Activated CD8-positive, alpha-beta memory T cell treated with anti-CD3 and anti-CD28 coated beads for 36 hours (primary cell): Measurements from ENCODE around the gene MRTFA. TPM values are rescaled to one million over a fixed set of nuclear protein-coding genes. Genes with fewer than 3 reads are reported as not detected.
"Not testable (repeated sequence)": the region's sequence is repeated elsewhere in the genome, so short reads cannot be mapped to it uniquely, and the experiment has no call there.

Source experiments
- CTCF ChIA-PET: fragments of 350-600 bp; sonication (Branson Sonifier 250); formaldehyde crosslinking; loops from one replicate; lab custom pipeline; 2021; ENCODE audit warnings: antibody characterized with exemption; lab: Charles Lee
- POLR2A ChIA-PET: fragments of 350-600 bp; sonication (Branson Sonifier 250); formaldehyde crosslinking; loops from one replicate; lab custom pipeline; 2021; ENCODE audit warnings: antibody characterized with exemption; lab: Charles Lee
- total RNA-seq, 2 experiments: library from RNA; stranded (reverse); gene quantifications; one replicate each; pipeline ENCODE4 v1.2.3, GENCODE V29; 2021

Gene MRTFA
- total RNA-seq, 2 experiments from 2014 or later = 33.4 to 35.3 TPM

GRCh38 chr22:40542821-40543540, 93.5 kb downstream of the MRTFA start:
- POLR2A ChIA-PET = no interaction called here
- CTCF ChIA-PET = interaction anchor here (0.8 to 1.5 kb wide), 2 partner anchors 16 kb away, joined by 3 read pairs; no protein-coding TSS in a partner anchor

GRCh38 chr22:40541300-40541699, 95.2 kb downstream of the MRTFA start:
- POLR2A ChIA-PET = no interaction called here
- CTCF ChIA-PET = interaction anchor here (1.5 kb wide), 1 partner anchor 14 kb away, joined by 3 read pairs; no protein-coding TSS in a partner anchor

GRCh38 chr22:40540265-40540664, 96.3 kb downstream of the MRTFA start:
- POLR2A ChIA-PET = no interaction called here
- CTCF ChIA-PET = no interaction called here

GRCh38 chr22:40536149-40536548, 100.4 kb downstream of the MRTFA start:
- CTCF ChIA-PET, POLR2A ChIA-PET: not testable (repeated sequence)

GRCh38 chr22:40535642-40536041, 100.9 kb downstream of the MRTFA start:
- CTCF ChIA-PET = interaction anchor here (0.6 to 1.0 kb wide), 3 partner anchors 49 to 109 kb away, joined by 3 to 6 read pairs (median 4); no protein-coding TSS in a partner anchor
- POLR2A ChIA-PET = interaction anchor here (0.7 to 1.2 kb wide), 2 partner anchors 87 to 101 kb away, joined by 3 to 4 read pairs; partner anchors contain the start of gene MRTFA

- POLR2A ChIA-PET = interaction anchor here (0.7 to 1.2 kb wide), 2 partner anchors 87 to 102 kb away, joined by 3 to 4 read pairs; partner anchors contain the start of gene MRTFA
- CTCF ChIA-PET = interaction anchor here (0.6 to 1.0 kb wide), 3 partner anchors 49 to 109 kb away, joined by 3 to 6 read pairs (median 4); no protein-coding TSS in a partner anchor
These were observed 101.4 kb downstream of the MRTFA start for GRCh38 chr22:40535189-40535512.

GRCh38 chr22:40534379-40535188, 101.9 kb downstream of the MRTFA start:
- POLR2A ChIA-PET = interaction anchor here (1.2 kb wide), 1 partner anchor 102 kb away, joined by 3 read pairs; the partner anchor contains the start of gene MRTFA
- CTCF ChIA-PET = interaction anchor here (0.7 to 1.5 kb wide), 5 partner anchors 93 to 117 kb away, joined by 3 to 5 read pairs (median 4); no protein-coding TSS in a partner anchor

- ChIA-PET POLR2A (no interaction called here), CTCF (interaction anchor here (0.7 to 1.5 kb wide), 5 partner anchors 93 to 117 kb away, joined by 3 to 5 read pairs (median 4); partner anchors contain the start of gene MRTFA)
These were observed 102.7 kb downstream of the MRTFA start for GRCh38 chr22:40533712-40534378.

GRCh38 chr22:40531951-40532900, 104.3 kb downstream of the MRTFA start:
- CTCF ChIA-PET = interaction anchor here (0.8 to 1.6 kb wide), 3 partner anchors 51 to 113 kb away, joined by 3 to 6 read pairs (median 3); no protein-coding TSS in a partner anchor
- POLR2A ChIA-PET = interaction anchor here (0.6 to 1.0 kb wide), 2 partner anchors 102 to 324 kb away, joined by 3 to 7 read pairs; partner anchors contain the start of genes ST13 and XPNPEP3

GRCh38 chr22:40530391-40530790, 106.1 kb downstream of the MRTFA start:
- POLR2A ChIA-PET = not testable (repeated sequence)
- CTCF ChIA-PET = interaction anchor here (0.6 to 1.5 kb wide), 4 partner anchors 93 to 359 kb away, joined by 3 to 10 read pairs (median 3); no protein-coding TSS in a partner anchor

- CTCF ChIA-PET = interaction anchor here (1.2 to 1.5 kb wide), 2 partner anchors 116 to 117 kb away, joined by 4 to 10 read pairs; no protein-coding TSS in a partner anchor
- POLR2A ChIA-PET = no interaction called here
These were observed 106.7 kb downstream of the MRTFA start for GRCh38 chr22:40529821-40530220.

GRCh38 chr22:40526960-40527359, 109.6 kb downstream of the MRTFA start:
- ChIA-PET POLR2A (no interaction called here), CTCF (interaction anchor here (0.5 to 1.4 kb wide), 7 partner anchors 12 to 475 kb away, joined by 3 to 5 read pairs (median 3); no protein-coding TSS in a partner anchor)

GRCh38 chr22:40525250-40525884, 111.2 kb downstream of the MRTFA start:
- ChIA-PET CTCF (interaction anchor here (1.0 to 1.9 kb wide), 8 partner anchors 13 to 127 kb away, joined by 3 to 20 read pairs (median 4); no protein-coding TSS in a partner anchor), POLR2A (no interaction called here)

- POLR2A ChIA-PET = no interaction called here
- CTCF ChIA-PET = interaction anchor here (1.0 to 1.9 kb wide), 9 partner anchors 12 to 128 kb away, joined by 3 to 20 read pairs (median 4); no protein-coding TSS in a partner anchor
These were observed 111.9 kb downstream of the MRTFA start for GRCh38 chr22:40524392-40525249.

- ChIA-PET CTCF (interaction anchor here (1.0 to 1.9 kb wide), 2 partner anchors 102 to 124 kb away, joined by 3 to 5 read pairs; no protein-coding TSS in a partner anchor), POLR2A (no interaction called here)
These were observed 114.4 kb downstream of the MRTFA start for GRCh38 chr22:40522141-40522540.

GRCh38 chr22:40521046-40521445, 115.5 kb downstream of the MRTFA start:
- CTCF ChIA-PET = interaction anchor here (1.9 kb wide), 1 partner anchor 125 kb away, joined by 5 read pairs; no protein-coding TSS in a partner anchor
- POLR2A ChIA-PET = no interaction called here
